Stimulated activated CD4-positive, alpha-beta T cell treated with anti-CD3 and anti-CD28 coated beads, TNF-alpha, amount 100 ng/mL, for 24 hours (primary cell): Measurements from ENCODE around the gene AIP.

Source experiments
- DNase-seq, 3 experiments: peaks; one replicate each; pipeline ENCODE4 v3.0.0-alpha.2; 2020; ENCODE audit warnings: low read depth in 3 of 3

AIP gene

GRCh38 chr11:67482827-67483798 is at the start of gene AIP:
Gene AIP, plus strand, starts transcription at chr11:67483026. Its CDS starts 133 bp downstream, at chr11:67483159.
- DNase-seq, result peak; percentile 93 to 98 (median 97)

- no peak for DNase-seq
These were observed 49.1 kb upstream of the AIP start for GRCh38 chr11:67433536-67434394.

GRCh38 chr11:67434395-67434881 is 48.4 kb upstream of the AIP start:
- no peak for DNase-seq

DNA sequence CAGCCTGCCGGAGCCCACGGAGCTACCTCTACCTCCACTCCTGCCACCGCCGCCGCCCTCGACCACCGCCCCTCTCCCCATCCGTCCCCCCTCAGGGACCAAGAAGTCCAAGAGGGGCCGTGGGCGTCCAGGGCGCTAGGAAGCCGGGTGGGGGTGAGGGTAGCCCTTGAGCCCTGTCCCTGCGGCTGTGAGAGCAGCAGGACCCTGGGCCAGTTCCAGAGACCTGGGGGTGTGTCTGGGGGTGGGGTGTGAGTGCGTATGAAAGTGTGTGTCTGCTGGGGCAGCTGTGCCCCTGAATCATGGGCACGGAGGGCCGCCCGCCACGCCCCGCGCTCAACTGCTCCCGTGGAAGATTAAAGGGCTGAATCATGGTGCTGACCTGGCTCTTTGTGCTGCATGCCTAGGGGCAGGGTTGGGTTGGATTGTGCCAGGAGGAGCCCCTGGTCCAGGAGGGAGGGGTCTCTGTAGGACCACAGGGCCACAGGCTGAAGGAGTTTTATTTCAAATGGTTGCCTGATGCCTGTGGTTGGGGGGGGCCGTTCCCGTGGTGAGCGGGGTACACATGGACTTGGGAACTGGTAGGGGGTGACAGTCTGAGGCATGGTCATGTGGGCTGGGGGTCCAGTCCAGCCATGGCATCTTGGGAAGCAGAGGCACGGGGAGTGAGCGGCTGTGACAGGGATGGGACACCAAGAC is 47.6 kb upstream of the AIP start:
- no peak for DNase-seq

DNA sequence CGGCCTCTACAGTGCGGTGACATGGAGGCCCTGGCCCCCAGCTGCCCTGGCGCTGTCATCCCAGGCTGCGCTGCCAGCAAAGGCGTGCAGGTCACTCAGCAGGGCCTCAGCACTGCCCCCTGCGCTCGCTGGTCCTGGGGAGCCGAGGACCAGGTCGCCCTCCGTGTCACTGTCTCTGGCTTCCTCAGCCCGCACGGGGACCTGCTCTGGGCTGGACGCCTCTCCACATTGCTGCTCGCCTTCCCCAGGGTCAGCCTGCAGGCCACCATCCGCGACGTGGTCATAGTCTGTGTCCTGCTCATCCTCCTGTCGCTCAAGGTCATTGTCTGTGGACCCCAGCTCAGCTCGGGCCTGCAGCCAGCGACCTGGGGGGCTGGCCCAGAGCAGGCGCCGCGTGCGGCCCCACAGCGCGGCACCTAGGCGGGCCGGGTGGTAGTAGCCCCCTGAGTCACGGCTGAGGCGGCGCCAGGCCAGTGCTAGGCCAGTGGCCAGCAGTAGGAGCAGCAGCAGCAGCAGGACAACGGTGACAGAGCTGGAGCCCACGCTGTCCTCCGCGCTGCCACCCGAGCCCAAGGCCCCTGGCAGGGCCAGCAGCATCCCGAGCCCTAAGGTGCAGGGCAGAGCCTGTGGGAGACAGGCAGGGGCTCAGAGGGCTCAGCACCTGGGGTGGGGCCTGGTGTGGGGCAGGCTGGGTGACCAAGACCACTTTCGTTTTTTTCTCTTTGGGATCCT is 46.9 kb upstream of the AIP start:
- DNase-seq, result no peak

- DNase-seq, result peak in 2 of 3 experiments; percentile 61 to 85
These were observed 46.3 kb upstream of the AIP start for GRCh38 chr11:67436459-67437081.

- DNase-seq, result peak in 1 of 3 experiments; percentile 84
These were observed 45.6 kb upstream of the AIP start, which contains the start of gene PTPRCAP for GRCh38 chr11:67437082-67437808. Gene PTPRCAP, minus strand, starts transcription at chr11:67437682. Its CDS starts 63 bp downstream, at chr11:67437619.

DNA sequence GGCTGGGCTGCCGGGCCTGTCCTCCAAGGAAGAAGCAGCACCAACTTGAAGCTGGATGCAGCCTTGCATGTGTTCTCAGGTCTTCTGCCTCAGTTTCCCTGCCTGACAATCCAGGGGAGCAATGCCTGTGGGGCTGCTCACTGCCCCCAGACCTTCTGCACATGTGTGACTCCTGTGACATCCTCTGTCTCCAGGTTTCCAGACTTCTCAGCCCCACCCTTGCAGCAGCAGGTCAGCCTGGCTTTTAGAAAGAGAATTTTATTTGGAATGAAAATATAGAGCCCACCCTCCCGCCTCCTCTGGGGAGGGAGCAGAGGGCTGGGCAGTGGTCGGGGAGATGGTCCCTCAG is 45.0 kb upstream of the AIP start:
- no peak for DNase-seq

DNA sequence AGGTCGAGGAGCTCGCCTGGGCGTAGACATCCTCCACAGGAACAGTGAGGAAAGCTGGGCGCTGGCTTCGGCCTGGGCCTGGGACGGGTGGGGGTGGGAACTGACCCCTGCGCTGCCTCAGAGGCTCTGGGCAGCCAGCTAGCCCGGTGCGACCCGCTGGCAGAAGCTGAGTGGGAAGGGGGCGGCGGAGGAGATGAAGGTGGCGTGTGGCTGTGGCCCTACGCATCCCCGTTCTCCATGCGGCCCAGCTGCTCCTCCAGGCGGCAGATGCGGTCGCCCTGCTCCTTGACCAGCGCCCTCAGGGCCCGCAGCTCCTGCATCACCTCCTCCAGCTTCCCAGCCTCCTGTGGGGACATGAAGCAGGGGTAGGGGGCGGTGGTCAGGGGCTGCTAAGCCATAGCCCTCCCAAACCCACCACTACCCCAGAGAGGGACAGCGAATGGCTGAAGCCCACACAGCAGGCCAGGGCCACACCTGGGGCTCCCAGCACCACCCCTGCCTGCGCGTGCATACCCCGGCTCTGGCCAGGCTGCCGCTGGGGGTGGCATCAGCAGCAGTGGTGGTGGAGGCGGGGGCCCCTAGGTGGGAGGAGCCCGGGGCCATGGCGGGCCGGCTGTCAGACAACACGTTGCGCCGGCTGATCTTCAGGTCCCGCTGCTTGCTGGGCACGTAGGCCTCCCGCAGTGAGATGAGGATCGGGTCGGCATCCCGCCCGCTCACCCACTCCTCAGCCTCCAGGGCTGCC is 44.5 kb upstream of the AIP start:
- peak in 2 of 3 experiments; percentile 65 to 87 for DNase-seq

DNA sequence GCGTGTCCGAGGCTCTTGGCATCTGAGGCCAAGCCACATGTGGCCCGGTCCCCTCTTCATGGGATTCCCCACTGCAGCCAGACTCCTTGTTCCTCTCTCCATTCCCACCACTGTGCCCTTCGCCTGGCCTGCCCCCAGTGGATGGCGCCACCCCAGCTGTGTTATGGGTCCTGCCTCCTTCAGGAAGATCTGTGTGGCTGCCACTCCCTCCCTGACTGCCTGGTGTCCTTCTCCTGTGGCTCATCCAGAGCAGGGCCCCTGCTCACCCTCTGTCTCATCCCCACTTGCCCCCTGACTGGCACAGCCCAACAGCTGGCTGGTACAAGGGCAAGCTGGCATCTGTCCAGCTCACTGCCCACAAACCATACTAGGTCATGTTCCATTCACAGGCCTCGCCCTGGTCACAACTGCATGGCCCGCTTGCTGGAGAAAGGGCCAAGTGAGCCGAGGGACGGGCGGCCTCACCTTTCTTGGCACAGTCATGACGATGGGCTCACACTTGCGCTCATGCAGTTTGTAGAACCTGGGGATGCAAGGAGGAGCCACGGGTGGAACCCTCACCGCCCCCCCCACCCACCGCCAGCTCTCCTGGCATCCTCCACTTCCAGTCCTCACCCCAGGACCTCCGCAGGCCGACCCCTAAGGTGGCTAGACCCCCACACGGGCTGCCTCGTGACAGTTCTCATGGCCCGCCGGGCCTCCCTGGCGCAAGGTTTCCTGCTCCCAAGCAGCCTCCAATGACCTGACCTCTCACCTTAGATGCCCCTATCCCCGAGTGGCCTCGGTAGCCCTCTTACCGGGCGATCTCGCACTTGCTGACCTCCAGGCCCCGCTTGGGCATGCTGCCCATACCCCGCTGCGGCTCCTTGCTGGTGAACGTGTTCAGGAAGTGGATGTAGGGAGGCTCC is 43.3 kb upstream of the AIP start:
- DNase-seq, result no peak

- no peak for DNase-seq
These were observed 42.4 kb upstream of the AIP start for GRCh38 chr11:67440229-67441097.

GRCh38 chr11:67441098-67441563 is 41.7 kb upstream of the AIP start:
- DNase-seq, result no peak

DNA sequence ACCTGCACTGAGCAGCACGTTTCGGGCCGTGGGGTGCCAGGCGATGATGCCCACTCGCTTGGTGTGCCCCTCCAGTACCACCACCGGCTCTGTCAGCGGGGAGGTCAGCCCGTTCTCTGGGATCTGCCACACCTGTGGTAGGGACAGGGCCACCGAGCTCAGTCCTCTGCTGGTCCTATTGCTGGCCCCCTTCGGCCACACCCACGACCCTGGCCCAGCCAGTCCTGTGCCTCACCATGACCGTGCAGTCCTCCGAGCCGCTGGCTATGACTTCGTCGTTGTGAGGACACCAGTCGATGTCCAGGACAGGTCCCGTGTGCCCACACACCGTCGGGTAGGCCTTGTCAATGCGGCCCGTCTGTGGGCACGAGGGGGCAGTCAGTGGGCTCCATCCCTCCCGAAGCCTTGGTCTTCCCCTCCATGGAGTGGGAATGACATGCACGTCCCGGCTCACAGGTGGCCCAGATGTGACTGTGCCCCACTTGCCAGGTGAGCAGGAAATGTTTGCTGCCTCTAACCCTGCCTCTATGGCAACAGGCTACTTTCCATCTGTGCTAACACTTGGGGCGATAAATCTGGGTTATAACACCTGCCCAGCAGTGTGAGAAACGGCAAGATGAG is 41.0 kb upstream of the AIP start:
- DNase-seq, result no peak

DNA sequence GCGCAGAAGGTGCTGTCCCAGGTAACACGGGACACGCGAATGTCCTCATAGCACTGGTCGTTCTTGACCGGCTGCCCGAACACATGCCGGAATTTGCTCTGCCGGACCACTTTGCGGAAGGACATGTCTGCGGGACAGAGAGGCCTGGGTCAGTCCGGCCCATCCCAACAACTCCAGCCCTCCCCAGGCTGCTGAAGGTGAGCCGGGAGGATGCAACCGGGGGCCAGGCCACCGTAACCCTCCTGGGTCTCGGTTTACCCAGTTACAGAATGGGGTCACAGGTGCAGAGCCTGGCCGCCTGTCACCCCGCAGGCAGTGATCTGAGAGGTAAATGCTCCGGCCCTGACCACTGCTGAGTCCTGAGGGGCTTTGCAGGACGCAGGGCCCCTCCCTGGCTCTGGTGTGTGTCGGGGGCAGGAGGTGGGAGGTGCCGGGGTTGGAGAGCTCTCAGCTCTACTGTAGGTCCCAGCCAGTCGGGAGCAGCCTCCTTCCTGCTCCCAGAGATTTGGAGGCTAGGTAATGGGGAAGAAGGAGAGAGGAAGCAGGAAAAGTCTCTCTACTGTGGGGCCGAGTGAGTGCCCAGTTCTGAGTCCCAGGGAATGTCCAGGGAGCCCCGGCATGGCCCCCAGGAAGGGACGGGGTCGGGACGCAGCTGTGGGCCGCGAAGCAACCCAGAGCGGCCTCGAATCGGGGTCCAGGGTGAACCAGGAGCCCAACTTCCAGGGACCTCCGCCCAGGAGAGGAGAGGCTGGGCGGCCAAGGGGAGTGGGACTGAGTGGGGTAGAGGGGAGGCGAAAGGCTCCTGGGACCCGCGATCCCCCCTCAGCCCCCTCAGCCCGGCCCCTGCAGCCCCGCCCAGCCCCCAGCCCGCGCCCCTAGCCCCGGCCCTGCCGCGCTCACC is 40.1 kb upstream of the AIP start:
- no peak for DNase-seq

- no peak for DNase-seq
These were observed 37.3 kb upstream of the AIP start for GRCh38 chr11:67445515-67445914.
